Stimulated activated CD4-positive, alpha-beta T cell treated with anti-CD3 and anti-CD28 coated beads, Interleukin-12 subunit alpha, Interleukin-12 subunit beta, amount 100 ng/mL, for 4 hours (primary cell): ENCODE data around the gene HPN.
"Not testable (repeated sequence)": the region's sequence is repeated elsewhere in the genome, so short reads cannot be mapped to it uniquely, and the experiment has no call there.

Source experiments
- DNase-seq: peaks from one replicate; pipeline ENCODE4 v3.0.0-alpha.2; 2020

Gene HPN

DNA sequence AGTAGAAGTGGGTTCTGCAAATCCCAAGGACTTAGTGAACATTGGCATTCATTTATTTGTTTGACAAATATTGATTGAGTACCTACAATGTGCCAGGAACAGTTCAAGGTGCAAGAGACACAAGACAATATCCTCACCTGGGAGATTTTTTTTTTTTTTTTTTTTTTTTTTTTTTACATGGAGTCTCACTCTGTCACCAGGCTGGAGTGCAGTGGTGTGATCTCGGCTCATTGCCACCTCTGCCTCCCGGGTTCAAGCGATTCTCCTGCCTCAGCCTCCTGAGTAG is 13.0 kb upstream of the HPN start:
- not testable (repeated sequence) for DNase-seq

DNA sequence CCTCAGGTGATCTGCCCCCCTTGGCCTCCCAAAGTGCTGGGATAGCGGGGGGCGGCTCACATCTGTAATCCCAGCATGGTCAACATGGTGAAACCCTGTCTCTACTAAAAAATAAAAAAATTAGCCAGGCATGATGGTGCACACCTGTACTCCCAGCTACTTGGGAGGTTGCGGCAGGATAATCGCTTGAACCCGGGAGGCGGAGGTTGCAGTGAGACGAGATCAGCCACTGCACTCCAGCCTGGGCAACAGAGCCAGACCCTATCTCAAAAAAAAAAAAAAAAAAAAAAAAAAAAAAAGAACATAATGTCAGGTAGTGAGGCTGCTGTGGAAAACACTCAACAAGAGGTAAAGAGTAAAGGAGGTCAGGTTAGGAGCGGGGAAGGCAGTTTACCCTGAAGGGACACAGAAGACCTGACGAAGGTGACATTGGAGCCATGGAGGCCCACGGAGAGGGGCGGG is 12.2 kb upstream of the HPN start:
- not testable (repeated sequence) for DNase-seq

DNA sequence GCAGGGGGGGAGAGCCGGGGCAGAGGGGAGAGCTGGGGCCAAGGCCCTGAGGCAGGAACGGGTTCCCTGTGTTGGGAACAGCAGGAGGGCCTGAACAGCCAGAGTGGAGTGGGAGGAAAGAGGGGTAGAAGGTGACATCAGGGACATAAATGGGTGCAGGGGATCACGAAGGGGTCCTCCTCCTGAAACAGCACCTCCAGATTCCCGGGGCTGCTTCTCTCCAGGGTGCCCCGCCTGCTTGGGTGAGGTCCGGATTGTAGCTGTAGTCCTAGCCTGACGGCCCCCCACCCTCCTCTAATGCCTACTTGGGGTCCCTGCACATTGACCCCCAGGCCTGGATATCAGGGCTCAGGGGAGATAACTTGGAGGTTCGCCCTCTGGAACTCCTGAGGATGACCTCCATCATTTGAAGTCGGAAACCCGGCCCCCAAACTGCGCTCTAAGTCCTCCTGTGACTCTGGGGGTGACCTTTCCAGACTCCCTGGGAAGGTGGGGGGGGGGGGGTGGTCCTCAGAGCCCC is 11.7 kb upstream of the HPN start:
- no peak for DNase-seq

- DNase-seq: peak; percentile 69
Observed at GRCh38 chr19:35030257-35031071, 11.1 kb upstream of the HPN start, which contains the start of gene SCN1B. Gene SCN1B, plus strand, starts transcription at chr19:35030470. Its CDS starts 351 bp downstream, at chr19:35030821.

DNA sequence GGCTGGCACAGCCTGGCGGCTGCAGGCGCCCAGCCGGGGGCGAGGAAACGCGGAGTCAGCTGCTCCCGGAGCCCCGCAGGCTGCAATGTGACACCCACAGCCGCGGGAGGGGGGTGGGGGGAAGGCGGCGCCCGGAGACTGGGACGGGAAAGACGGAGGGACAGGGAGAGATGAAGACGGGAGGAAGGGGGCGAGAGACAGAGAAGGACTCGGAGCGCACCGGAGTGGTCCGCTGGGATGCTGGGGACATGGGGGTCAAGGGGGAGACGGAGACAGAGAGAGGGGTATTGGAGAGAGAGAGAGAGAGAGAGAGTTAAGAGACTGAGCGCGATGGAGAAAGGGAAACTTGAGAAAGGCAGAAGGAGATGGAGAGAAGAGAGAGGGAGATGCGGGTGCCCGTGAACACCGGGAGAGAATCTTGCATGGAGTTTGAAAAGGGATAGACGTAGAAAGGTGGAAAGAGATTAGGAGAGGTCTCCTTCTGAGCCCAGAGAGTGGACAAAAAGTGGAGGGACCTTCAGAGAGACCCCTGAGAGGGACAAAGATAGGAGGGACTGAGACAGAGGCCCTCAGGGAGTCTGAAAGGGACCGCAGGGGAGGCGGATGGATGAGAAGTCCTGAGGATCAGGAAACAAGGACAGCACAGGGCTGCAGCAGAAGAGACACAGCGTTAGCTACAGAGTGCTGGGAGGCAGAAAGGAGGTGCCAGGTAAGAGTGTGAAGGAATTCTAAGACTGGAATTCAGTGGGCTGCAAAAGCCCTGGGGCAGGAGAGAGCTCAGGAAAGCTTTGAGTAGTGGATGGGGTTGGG is 10.2 kb upstream of the HPN start:
- no peak for DNase-seq

GRCh38 chr19:35032356-35032865 is 9.1 kb upstream of the HPN start:
- no peak for DNase-seq

- no peak for DNase-seq
Observed at GRCh38 chr19:35033067-35034004, 8.2 kb upstream of the HPN start.

DNA sequence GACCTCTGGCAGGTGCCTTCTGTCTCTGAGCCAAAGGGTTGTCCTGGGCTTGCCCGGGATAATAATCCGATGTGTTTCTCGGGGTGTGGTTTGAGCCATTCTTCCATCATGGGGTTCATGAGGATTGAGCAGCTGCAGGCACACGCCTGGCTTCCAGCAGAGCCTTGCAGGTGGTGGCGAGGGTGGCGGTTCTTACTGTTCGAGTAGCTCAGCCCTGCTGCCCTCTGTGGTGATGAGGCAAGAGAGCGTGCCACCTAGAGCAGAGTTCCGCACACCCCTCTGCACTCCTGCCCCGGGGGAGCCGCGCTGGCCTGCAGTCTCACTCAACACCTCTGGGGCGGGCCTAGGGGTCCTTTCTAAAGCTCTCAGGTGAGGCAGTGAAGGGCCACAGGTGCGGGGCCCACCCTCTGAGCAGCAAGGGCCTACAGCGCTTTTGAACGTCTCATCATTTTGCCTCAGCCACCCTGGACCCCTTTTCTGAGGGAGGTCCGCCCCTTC is 7.5 kb upstream of the HPN start:
- DNase-seq: no peak

- no peak for DNase-seq
Observed at GRCh38 chr19:35034588-35035382, 6.7 kb upstream of the HPN start.

GRCh38 chr19:35037716-35038622 is 3.6 kb upstream of the HPN start:
- no peak for DNase-seq

DNA sequence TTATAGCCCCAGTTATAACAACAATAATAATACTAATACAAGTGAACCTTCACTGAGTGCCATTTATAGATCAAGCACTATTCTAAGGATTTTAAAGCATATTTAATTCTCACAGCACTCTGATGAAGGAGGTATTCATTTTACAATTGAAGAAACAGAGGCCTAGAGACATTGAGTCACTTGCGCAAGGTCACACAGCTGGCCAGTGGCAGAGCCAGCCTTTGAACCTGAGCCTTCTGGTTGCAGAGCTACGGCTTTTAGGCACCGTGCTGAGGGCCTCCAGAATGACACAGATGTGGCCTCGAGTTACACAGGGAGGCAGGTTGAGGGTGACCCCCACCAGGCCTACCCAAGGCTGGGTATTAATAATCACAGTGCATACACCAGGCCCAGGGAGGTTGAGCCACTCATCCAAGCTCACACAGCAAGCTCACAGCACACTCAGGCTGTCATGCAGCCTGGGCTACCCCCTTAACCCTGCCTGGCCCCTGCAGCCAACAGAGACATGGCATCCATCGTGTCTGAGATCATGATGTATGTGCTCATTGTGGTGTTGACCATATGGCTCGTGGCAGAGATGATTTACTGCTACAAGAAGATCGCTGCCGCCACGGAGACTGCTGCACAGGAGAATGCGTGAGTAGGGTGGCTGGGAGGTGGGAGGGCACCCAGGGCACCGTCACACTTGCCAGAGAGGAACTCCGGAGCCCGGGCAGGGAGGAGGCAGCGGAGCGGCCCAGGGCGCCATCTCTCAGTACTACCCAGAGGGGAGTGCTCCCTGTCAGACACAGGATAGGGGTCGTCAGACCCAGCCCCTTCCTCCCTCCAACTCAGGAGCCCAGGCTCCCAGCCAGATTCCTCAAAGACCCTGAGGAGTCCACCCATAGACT is 2.7 kb upstream of the HPN start:
- DNase-seq: no peak

- no peak for DNase-seq
Observed at GRCh38 chr19:35039881-35040825, 1.4 kb upstream of the HPN start.

- DNase-seq: peak; percentile 40
Observed at GRCh38 chr19:35040826-35041547, 534 bp upstream of the HPN start.

GRCh38 chr19:35042056-35042730 is 672 bp downstream of the HPN start:
- no peak for DNase-seq

DNA sequence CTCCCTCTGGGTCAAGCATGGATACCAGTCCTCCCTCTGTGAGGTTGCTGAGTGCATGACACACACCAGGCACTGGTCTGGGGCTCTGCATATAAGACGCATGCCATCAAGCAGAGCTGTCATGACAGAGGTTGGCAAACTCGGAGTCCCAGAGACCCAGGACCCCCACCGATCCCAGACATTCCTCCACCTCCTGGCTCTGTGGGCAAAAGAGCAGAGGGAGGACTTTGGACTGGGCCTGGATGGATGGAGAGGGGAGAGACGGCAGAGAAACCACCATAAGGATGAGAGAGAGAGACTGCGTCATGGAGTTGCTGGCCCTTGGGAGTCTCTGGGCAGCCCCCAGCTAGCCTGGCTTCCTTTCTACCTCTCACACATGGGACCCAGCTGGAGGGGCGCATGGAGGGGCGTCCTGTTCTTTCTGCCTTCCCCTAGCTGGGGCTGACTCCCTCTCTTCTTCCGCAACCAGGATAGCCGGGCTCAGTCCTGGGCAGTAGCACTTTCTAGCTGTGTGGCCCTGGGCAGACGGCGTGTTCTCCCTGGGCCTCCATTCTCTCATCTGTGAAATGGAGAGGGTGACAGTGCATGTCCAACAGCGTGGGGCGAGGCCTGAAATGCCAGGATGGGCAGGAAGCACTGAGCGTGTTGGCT is 1.6 kb downstream of the HPN start:
- no peak for DNase-seq

DNA sequence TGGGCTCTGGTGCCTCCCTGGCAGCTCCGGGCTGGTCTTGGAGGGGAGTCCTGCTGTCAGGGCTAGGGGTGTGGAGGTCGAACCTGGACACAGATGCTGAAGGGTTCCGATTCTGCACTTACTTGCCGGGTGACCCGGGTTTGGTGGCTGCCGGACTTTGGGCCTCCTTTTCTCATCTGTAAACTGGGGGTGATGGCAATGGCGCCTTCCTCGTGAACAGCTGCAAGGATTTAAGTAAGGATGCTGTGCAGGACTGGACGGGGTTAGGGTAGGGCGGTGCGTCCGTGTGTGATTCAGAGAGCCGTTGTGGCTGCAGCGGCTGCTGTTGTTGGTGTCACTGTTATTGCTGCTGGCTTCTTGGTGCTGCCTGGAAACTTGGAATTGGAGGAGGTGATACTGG is 2.4 kb downstream of the HPN start:
- DNase-seq: no peak
